ENCODE measurements around the gene SELENOO. TPM values are rescaled to one million over a fixed set of nuclear protein-coding genes. Genes with fewer than 3 reads are reported as not detected.

The SELENOO gene
- total RNA-seq, 6 experiments from 2014 or later, result 51.1 to 67.8 (median 59.2) TPM

DNA sequence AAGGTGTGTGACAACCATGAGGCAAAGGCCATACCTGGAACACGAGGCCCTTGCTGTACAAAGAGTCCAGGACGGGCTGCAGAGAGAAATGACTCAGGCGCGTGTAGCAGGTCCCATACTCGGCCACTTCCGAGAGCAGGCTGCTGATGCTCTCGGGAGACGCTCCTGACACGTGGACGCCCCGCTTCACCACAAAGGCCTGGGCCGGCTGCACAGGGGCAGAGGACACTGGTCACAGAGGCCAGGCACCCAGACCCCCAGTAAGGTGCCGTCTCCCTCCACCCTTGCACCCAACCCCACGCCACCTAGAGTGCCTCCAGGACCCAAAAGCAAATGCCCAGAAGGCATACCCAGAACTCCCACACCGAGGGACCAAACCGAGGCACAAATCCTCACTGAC, 28.6 kb downstream of the SELENOO start:
- H3K9me3 ChIP-seq, result no peaks in the 10 kb centered on the region
- TF ChIP-seq, protein P1, sequence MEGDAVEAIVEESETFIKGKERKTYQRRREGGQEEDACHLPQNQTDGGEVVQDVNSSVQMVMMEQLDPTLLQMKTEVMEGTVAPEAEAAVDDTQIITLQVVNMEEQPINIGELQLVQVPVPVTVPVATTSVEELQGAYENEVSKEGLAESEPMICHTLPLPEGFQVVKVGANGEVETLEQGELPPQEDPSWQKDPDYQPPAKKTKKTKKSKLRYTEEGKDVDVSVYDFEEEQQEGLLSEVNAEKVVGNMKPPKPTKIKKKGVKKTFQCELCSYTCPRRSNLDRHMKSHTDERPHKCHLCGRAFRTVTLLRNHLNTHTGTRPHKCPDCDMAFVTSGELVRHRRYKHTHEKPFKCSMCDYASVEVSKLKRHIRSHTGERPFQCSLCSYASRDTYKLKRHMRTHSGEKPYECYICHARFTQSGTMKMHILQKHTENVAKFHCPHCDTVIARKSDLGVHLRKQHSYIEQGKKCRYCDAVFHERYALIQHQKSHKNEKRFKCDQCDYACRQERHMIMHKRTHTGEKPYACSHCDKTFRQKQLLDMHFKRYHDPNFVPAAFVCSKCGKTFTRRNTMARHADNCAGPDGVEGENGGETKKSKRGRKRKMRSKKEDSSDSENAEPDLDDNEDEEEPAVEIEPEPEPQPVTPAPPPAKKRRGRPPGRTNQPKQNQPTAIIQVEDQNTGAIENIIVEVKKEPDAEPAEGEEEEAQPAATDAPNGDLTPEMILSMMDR (IDR thresholded peaks at IDR 0.05), result no peak
- no peak for TF ChIP-seq POLR2A (IDR thresholded peaks at IDR 0.05)
- no peak overlapping the region for H3K27ac ChIP-seq
- no peak overlapping the region for H3K4me3 ChIP-seq
- DNase-seq, result peak in 1 of 3 donors; percentile 16
- WGBS (ENCODE audit: insufficient coverage, low coverage, low lambda C conversion rate, missing lambda C conversion rate), result 82% methylated on average over 2 of the region's 16 CpGs
- ATAC-seq, result no peak
- H3K27me3 ChIP-seq, result no peaks in the 10 kb centered on the region
- peaks cover 0 to 30% (median 3%) of the 10 kb centered on the region in 4 donors for H3K36me3 ChIP-seq
- H3K4me1 ChIP-seq, result no peaks in the 10 kb centered on the region
- intact Hi-C loops (cut with DNase I), result no loop called here

DNA sequence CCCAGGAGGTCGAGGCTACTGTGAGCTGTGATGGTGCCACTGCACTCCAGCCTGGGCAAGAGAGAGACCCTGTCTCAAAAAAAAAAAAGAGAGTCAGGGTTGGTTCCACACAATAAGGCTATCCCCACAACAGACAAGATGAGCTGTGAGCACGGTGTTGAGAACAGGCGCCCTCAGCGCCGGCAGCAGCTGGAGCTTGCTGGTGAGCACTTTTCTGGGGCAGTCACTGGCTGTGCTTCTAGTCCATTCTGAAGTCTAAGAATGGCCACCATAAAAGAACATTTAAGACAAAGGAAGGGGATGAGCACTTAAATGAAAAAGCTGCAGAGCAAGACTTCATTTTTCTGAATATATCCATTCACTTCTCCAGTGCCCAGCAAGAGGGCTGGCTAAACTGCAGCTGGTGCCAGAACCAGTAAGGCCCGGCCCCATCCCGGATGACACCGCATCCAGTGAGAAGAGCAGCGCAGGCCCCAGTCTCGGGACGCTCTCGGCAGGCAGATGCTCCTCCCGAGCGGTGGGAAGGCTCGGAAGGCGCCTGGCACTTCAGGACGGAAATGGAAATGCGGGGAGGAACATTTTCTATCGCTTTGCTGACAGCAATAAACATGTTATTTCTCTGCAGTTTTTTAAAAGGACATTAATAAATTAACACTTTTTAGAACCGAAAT, 31.8 kb downstream of the SELENOO start:
- Histone ChIP-seq H3K27ac (no peak overlapping the region), H3K4me3 (no peak overlapping the region), H3K27me3 (no peaks in the 10 kb centered on the region), H3K4me1 (no peaks in the 10 kb centered on the region), H3K9me3 (no peaks in the 10 kb centered on the region), H3K36me3 (peaks cover 0 to 18% (median 3%) of the 10 kb centered on the region in 4 donors)
- WGBS (ENCODE audit: insufficient coverage, low coverage, low lambda C conversion rate, missing lambda C conversion rate), result 94% methylated on average over 15 of the region's 20 CpGs
- no peak for ATAC-seq
- TF ChIP-seq POLR2A (IDR thresholded peaks at IDR 0.05), result no peak
- TF ChIP-seq, protein P1 (IDR thresholded peaks at IDR 0.05), result no peak
- intact Hi-C loops (cut with DNase I), result no loop called here
- DNase-seq, result no peak

DNA sequence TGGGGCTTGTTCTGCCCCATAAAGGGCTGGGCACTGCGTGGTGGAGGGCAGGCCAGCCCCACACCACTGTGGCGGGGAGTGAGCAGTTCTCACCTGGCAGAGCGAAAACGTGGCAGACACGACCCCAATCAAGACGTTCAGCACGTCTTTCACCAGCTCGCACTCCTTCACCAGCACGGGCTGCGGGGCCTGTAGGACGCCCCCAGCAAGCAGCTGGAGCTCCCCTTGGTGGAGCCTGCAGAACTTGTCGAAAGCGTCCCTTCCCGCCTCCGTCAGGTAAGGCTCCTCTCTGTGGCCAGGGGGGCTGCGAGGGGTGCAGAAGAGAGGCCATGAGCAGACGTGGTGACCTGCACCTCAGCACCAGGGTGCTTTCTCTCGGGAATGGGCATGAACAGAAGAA, 32.4 kb downstream of the SELENOO start:
- intact Hi-C loops (cut with DNase I), result no loop called here
- TF ChIP-seq, protein P1 (IDR thresholded peaks at IDR 0.05), result no peak
- no peak for TF ChIP-seq POLR2A (IDR thresholded peaks at IDR 0.05)
- H3K36me3 ChIP-seq, result peaks cover 0 to 18% (median 3%) of the 10 kb centered on the region in 4 donors
- no peak for ATAC-seq
- H3K4me1 ChIP-seq, result no peaks in the 10 kb centered on the region
- 87% methylated on average over 3 of the region's 18 CpGs for WGBS (ENCODE audit: insufficient coverage, low coverage, low lambda C conversion rate, missing lambda C conversion rate)
- DNase-seq, result peak in 1 of 3 donors; percentile 11
- no peaks in the 10 kb centered on the region for H3K27me3 ChIP-seq
- no peaks in the 10 kb centered on the region for H3K9me3 ChIP-seq
- H3K27ac ChIP-seq, result no peak overlapping the region
- no peak overlapping the region for H3K4me3 ChIP-seq

DNA sequence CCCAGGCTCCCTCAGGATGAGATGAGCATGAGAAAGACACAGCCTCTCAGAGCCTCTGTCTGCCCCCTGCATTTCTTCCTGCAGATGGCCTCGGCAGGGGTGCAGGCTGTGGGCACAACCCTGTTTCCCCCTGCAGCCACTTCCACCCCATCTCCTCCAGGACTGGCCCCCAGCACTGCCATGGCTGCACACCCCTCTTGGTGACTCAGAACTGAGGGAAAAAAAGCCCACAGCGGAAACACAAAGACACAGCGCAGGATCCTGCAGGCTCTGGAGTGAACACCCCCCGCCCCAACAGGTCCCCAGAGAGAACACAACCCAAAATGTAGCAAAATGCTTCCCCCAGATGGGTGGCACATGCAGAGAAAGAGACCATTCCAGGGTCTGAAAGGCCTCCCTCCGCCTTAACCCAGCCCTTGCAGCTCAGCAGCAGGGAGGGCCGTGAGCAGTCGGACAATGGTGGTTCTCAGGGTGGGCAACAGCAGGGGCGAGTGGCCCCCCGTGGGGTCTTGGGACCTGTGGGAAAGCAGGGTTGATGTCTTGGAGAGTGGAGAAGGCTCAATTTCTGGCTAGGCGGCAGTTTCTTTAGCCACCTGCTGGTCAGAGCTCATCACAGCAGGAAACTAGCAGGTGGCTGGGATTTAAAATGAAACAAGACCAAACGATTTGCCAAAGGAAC, 36.1 kb downstream of the SELENOO start:
- Histone ChIP-seq H3K27me3 (no peaks in the 10 kb centered on the region), H3K4me3 (no peak overlapping the region), H3K4me1 (peaks cover 0 to 11% (median 5%) of the 10 kb centered on the region in 4 donors), H3K27ac (no peak overlapping the region), H3K36me3 (peaks cover 0 to 14% (median 3%) of the 10 kb centered on the region in 4 donors), H3K9me3 (no peaks in the 10 kb centered on the region)
- ATAC-seq (peak in 3 of 4 donors; percentile 8 to 48 (median 34)), DNase-seq (peak in 1 of 3 donors; percentile 17)
- TF ChIP-seq POLR2A (IDR thresholded peaks at IDR 0.05), result no peak
- TF ChIP-seq, protein P1 (IDR thresholded peaks at IDR 0.05), result peak; percentile 22 to 40 (median 34)
- intact Hi-C loops (cut with DNase I), result no loop called here
- WGBS (ENCODE audit: insufficient coverage, low coverage, low lambda C conversion rate, missing lambda C conversion rate), result 14% methylated on average over 1 of the region's 11 CpGs

All from right lobe of liver (tissue), 6 donors.